ENCODE measurements around the gene LMO4.

The LMO4 gene

DNA sequence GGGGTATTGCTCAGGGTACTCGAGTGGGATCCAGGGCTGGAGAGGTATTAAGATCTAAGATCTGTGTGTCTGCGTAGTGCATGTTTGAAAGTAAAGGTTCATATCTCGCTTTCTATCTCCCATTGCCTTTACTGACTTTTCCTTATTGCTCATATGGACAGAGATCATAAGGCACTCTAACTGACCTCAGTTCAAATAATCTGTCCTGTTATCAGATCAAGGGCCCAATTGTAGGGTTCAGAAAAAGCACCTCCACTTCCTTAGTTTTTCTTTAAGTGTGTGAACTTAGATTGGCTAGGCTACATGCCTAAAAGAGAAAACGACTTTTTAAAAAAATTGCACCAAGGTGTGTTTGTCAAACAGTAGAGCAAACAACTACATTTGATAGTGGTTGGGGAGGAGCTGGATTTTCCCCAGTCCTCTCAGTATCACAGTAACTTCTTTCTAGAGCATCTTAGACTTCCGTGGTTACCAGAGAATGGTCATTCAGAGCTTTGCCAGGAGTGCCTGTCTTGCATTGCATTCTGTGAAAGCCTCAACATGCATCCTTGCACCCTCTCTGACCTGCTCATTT, 57.6 kb downstream of the LMO4 start:
- Histone ChIP-seq H3K9me3 (no peaks in the 10 kb centered on the region), H3K27ac (no peak overlapping the region), H3K4me1 (ENCODE audit: control insufficient read depth in 1 of 2, insufficient read depth in 1 of 2, low read depth in 1 of 2, low read length in 1 of 2) (no peaks in the 10 kb centered on the region), H3K36me3 (no peaks in the 10 kb centered on the region), H3K4me3 (ENCODE audit: low read depth in 1 of 2, low read length in 1 of 2) (no peak overlapping the region), H3K27me3 (no peaks in the 10 kb centered on the region)
- TF ChIP-seq, protein P1, sequence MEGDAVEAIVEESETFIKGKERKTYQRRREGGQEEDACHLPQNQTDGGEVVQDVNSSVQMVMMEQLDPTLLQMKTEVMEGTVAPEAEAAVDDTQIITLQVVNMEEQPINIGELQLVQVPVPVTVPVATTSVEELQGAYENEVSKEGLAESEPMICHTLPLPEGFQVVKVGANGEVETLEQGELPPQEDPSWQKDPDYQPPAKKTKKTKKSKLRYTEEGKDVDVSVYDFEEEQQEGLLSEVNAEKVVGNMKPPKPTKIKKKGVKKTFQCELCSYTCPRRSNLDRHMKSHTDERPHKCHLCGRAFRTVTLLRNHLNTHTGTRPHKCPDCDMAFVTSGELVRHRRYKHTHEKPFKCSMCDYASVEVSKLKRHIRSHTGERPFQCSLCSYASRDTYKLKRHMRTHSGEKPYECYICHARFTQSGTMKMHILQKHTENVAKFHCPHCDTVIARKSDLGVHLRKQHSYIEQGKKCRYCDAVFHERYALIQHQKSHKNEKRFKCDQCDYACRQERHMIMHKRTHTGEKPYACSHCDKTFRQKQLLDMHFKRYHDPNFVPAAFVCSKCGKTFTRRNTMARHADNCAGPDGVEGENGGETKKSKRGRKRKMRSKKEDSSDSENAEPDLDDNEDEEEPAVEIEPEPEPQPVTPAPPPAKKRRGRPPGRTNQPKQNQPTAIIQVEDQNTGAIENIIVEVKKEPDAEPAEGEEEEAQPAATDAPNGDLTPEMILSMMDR (IDR thresholded peaks at IDR 0.05), result no peak

DNA sequence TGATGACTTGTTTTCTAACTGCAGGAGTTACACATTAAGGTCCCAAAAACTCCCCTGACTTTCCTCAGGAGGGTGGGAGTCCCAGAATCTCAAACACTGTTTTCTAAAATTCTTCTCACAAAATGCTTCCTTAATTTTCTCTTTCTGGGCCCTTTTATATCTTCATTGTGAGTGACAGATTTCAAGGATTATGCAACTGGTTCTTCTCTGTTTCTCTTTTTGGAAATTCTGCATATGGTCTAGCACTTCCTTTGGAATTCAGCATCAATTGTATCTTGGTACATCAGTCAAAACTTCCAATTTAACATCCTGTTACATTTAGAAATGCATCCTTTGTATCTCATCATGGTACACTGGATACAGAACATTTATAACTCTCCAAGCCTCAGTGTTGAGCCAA, 59.7 kb downstream of the LMO4 start:
- TF ChIP-seq, protein P1 (IDR thresholded peaks at IDR 0.05), result no peak

DNA sequence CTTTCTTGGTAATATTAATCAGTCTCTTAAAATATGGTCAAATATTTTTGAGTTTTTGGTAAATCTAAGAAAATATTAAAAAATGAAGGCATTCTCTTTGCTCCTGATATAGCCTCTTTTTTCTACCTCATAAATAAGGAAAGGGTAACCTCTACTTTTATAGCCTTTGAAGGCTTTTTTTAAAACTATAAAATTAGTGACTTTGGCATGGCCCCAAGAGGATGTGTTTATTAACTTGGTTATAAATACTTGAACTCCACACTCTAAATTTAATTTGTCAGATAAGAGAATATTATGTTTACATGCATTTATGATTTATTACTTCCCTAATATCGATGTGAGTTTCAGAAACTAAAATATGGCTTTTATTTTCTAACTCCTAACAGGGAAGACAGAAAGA, 60.3 kb downstream of the LMO4 start:
- no peak overlapping the region for H3K4me3 ChIP-seq (ENCODE audit: low read depth in 1 of 2, low read length in 1 of 2)
- no peaks in the 10 kb centered on the region for H3K27me3 ChIP-seq
- TF ChIP-seq, protein P1 (IDR thresholded peaks at IDR 0.05), result no peak
- H3K4me1 ChIP-seq (ENCODE audit: control insufficient read depth in 1 of 2, insufficient read depth in 1 of 2, low read depth in 1 of 2, low read length in 1 of 2), result no peaks in the 10 kb centered on the region
- H3K9me3 ChIP-seq, result no peaks in the 10 kb centered on the region
- no peaks in the 10 kb centered on the region for H3K36me3 ChIP-seq
- H3K27ac ChIP-seq, result no peak overlapping the region

More for the DNA sequence above, 59.7 kb downstream of the LMO4 start:
- no peaks in the 10 kb centered on the region for H3K4me1 ChIP-seq (ENCODE audit: control insufficient read depth in 1 of 2, insufficient read depth in 1 of 2, low read depth in 1 of 2, low read length in 1 of 2)
- H3K9me3 ChIP-seq, result no peaks in the 10 kb centered on the region
- no peaks in the 10 kb centered on the region for H3K36me3 ChIP-seq
- H3K27me3 ChIP-seq, result no peaks in the 10 kb centered on the region
- no peak overlapping the region for H3K4me3 ChIP-seq (ENCODE audit: low read depth in 1 of 2, low read length in 1 of 2)
- H3K27ac ChIP-seq, result no peak overlapping the region

DNA sequence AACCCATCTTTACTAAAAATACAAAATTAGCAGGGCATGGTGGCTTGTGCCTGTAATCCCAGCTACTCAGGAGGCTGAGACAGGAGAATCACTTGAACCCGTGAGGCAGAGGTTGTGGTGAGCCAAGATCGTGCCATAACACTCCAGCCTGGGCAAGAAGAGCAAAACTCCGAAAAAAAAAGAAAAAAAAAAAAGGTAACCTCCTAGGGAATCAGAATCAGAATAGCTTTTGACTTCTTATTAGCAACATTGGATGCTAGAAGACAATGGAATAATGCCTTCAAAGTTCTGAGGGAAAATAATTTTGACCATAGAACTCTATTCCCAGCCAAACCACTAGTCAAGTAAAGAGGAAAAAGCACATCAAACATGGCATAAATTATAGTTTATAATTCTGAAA, 60.9 kb downstream of the LMO4 start:
- H3K4me3 ChIP-seq (ENCODE audit: low read depth in 1 of 2, low read length in 1 of 2), result no peak overlapping the region
- H3K27me3 ChIP-seq, result no peaks in the 10 kb centered on the region
- TF ChIP-seq, protein P1 (IDR thresholded peaks at IDR 0.05), result no peak
- H3K9me3 ChIP-seq, result no peaks in the 10 kb centered on the region
- no peaks in the 10 kb centered on the region for H3K36me3 ChIP-seq
- H3K27ac ChIP-seq, result no peak overlapping the region
- no peaks in the 10 kb centered on the region for H3K4me1 ChIP-seq (ENCODE audit: control insufficient read depth in 1 of 2, insufficient read depth in 1 of 2, low read depth in 1 of 2, low read length in 1 of 2)

DNA sequence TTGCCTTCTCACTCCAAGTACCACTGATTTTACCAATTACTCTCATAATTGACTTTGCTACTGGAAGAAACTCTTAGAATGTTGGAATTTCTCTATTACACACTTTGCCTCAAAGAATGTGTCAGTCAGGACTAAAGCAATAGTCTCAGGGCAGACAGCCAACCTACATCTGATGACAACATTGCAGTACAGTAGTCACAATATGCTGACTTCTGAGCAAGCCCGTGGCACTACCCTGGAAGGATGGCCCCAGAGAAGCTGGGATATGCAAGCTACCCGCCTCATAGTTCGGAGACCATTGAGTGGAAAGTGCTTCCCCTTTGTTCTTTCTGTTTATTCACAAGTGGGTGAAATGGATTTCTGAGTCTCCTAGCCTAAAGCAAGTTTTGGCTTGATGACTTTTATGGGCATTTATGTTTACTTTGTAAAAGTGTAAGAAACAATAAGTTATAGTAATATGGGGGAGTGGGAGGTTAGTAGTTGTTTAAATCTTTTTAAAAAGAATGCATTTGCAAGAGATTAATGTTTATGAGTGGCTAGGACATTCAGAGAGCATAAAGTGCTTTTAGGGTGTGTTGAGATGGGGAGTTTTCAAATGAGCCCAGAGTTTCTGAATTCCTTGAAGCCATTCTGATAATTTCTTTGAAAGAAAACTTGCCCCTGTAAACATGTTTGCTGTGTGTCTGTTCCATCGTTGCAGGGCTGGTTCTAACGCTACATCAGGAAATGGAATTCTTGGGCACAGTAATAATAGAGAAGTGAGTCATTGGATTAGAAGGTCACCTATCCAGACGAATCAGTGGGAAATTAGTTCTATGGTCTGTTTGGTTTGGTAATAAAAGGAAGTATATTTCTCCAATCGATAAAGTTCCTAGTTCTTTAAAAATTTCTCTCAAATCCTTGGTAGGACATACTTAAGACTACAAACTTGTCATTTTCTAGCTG, 63.8 kb downstream of the LMO4 start:
- TF ChIP-seq, protein P1 (IDR thresholded peaks at IDR 0.05), result no peak
- H3K27ac ChIP-seq, result no peak overlapping the region

More for the DNA sequence above, 63.8 kb downstream of the LMO4 start:
- H3K27me3 ChIP-seq, result no peaks in the 10 kb centered on the region
- no peaks in the 10 kb centered on the region for H3K9me3 ChIP-seq
- no peaks in the 10 kb centered on the region for H3K4me1 ChIP-seq (ENCODE audit: control insufficient read depth in 1 of 2, insufficient read depth in 1 of 2, low read depth in 1 of 2, low read length in 1 of 2)
- no peaks in the 10 kb centered on the region for H3K36me3 ChIP-seq
- H3K4me3 ChIP-seq (ENCODE audit: low read depth in 1 of 2, low read length in 1 of 2), result no peak overlapping the region

All from neutrophil (primary cell).